SU-DHL-6 (cell line): Measurements from ENCODE around the gene ZC3H18.

ENCODE experiments used
- H2AFZ ChIP-seq: fragments of 200-600 bp; sonication (generic); 2 replicates; pipeline ENCODE4 v1.6.1; 2014; ENCODE audit warnings: low read depth, mild to moderate bottlenecking, moderate library complexity, mixed read lengths, antibody characterized with exemption, low read length; ENCODE audit not compliant: severe bottlenecking
- H3F3A ChIP-seq: fragments of 200-600 bp; shearing (Covaris generic); 2 replicates; pipeline ENCODE4 v1.6.0; 2016; ENCODE audit warnings: antibody characterized with exemption, mild to moderate bottlenecking; ENCODE audit not compliant: insufficient read depth
- H3K27ac ChIP-seq: fragments of 200-600 bp; sonication (generic); 2 replicates; pipeline ENCODE4 v1.5.1; 2016; ENCODE audit warnings: low read depth, mild to moderate bottlenecking, low read length, moderate library complexity, mixed read lengths
- H3K27me3 ChIP-seq: fragments of 200-600 bp; sonication (generic), shearing (Covaris generic); 2 replicates; pipeline ENCODE4 v1.6.0; 2014; ENCODE audit warnings: mild to moderate bottlenecking, low read length
- H3K36me3 ChIP-seq: fragments of 200-600 bp; sonication (generic); 2 replicates; pipeline ENCODE4 v1.6.1; 2014; ENCODE audit warnings: mild to moderate bottlenecking, low read length, mixed read lengths
- H3K4me2 ChIP-seq: fragments of 300-600, 200-600 bp; shearing (Covaris generic), sonication (generic); 2 replicates; pipeline ENCODE4 v1.6.0; 2014; ENCODE audit warnings: low read length, low read depth, mild to moderate bottlenecking; ENCODE audit not compliant: poor library complexity, severe bottlenecking
- H3K4me3 ChIP-seq: fragments of 200-600 bp; sonication (generic); 2 replicates; pipeline ENCODE4 v1.5.1; 2014; ENCODE audit warnings: antibody characterized with exemption, low read length, mild to moderate bottlenecking, mixed read lengths; ENCODE audit not compliant: insufficient read depth, poor library complexity, severe bottlenecking
- H3K79me2 ChIP-seq: fragments of 200-600 bp; sonication (generic); 2 replicates; pipeline ENCODE4 v1.6.1; 2014; ENCODE audit warnings: mild to moderate bottlenecking, low read length, moderate library complexity; ENCODE audit not compliant: insufficient read depth
- H3K9ac ChIP-seq: fragments of 200-600 bp; sonication (generic); 2 replicates; pipeline ENCODE4 v1.7.0; 2014; ENCODE audit warnings: mild to moderate bottlenecking, low read length
- H3K9me2 ChIP-seq: fragments of 200-600 bp; sonication (generic); replicated peaks from 2 replicates; pipeline ENCODE4 v1.6.1; 2014; ENCODE audit warnings: low read length; ENCODE audit not compliant: insufficient read depth
- H3K9me3 ChIP-seq: fragments of 200-600 bp; sonication (generic); 2 replicates; pipeline ENCODE4 v1.6.1; 2014; ENCODE audit warnings: low read length, mixed read lengths; ENCODE audit not compliant: insufficient read depth
- H4K20me1 ChIP-seq: fragments of 200-600 bp; sonication (generic); 2 replicates; pipeline ENCODE4 v1.6.1; 2014; ENCODE audit warnings: low read depth, mild to moderate bottlenecking, antibody characterized with exemption, low read length, moderate library complexity, mixed read lengths
- EZH2phosphoT487 ChIP-seq: fragments of 200-600 bp; sonication (generic), shearing (Covaris generic); conservative IDR thresholded peaks from 2 replicates; pipeline ENCODE4 v1.6.1; 2018; ENCODE audit warnings: mild to moderate bottlenecking, antibody characterized with exemption, low read length, moderate library complexity, mixed read lengths
- TF ChIP-seq, protein P1 (sequence below): fragments of 200-600 bp; sonication (generic); IDR thresholded peaks from one replicate; pipeline ENCODE4 v1.5.1; 2017; ENCODE audit warnings: antibody characterized with exemption, mild to moderate bottlenecking, low read length, moderate library complexity; ENCODE audit not compliant: insufficient read depth, poor library complexity, severe bottlenecking

The ZC3H18 gene

DNA sequence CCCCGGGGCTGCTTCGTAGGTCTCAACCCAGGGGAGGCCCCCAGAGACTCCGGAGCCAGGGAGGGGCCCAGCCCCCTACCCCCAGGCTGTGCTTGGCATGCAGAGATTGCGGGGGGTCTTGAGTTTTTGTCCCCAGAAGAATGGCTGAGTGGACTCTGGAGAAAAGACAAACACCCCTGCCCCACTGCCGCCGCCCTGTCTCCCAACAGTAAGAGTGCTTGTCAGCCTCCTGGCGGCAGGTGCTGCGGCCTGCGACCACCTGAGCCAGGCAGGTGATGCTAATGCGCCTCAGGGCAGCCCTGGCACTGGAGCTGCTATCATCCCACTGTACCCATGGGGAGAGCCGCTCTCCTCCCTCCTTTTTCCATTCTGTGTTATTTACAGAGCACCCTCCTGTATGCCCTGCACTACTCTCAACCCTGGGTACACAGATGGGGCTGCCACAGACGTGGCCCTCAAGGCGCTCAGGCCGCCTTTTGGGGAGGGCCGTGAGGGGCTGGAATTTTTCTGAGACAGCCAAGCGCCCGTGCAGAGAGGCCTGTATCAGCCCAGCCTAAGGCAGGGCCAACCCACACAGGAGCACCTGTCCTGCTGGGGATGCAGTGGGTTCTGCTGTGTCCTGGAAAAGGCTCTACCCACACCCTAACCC, 65.6 kb downstream of the ZC3H18 start:
- H3K27me3 ChIP-seq, result no peaks in the 10 kb centered on the region
- no peaks in the 10 kb centered on the region for H3K79me2 ChIP-seq
- no peak overlapping the region for H3K4me2 ChIP-seq
- H2AFZ ChIP-seq, result no peak overlapping the region
- H3K4me3 ChIP-seq, result no peak overlapping the region
- H3K36me3 ChIP-seq, result no peaks in the 10 kb centered on the region
- H3K9ac ChIP-seq, result no peak overlapping the region
- no peaks in the 10 kb centered on the region for H4K20me1 ChIP-seq
- peaks cover 14% of the 10 kb centered on the region; the same call in 1 of the 2 replicates for H3K9me3 ChIP-seq
- no peak overlapping the region for H3K27ac ChIP-seq
- no peaks in the 10 kb centered on the region for H3K9me2 ChIP-seq
- peaks cover 25% of the 10 kb centered on the region for H3F3A ChIP-seq
- no peak for TF ChIP-seq EZH2phosphoT487
- TF ChIP-seq, protein P1, sequence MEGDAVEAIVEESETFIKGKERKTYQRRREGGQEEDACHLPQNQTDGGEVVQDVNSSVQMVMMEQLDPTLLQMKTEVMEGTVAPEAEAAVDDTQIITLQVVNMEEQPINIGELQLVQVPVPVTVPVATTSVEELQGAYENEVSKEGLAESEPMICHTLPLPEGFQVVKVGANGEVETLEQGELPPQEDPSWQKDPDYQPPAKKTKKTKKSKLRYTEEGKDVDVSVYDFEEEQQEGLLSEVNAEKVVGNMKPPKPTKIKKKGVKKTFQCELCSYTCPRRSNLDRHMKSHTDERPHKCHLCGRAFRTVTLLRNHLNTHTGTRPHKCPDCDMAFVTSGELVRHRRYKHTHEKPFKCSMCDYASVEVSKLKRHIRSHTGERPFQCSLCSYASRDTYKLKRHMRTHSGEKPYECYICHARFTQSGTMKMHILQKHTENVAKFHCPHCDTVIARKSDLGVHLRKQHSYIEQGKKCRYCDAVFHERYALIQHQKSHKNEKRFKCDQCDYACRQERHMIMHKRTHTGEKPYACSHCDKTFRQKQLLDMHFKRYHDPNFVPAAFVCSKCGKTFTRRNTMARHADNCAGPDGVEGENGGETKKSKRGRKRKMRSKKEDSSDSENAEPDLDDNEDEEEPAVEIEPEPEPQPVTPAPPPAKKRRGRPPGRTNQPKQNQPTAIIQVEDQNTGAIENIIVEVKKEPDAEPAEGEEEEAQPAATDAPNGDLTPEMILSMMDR, result no peak

DNA sequence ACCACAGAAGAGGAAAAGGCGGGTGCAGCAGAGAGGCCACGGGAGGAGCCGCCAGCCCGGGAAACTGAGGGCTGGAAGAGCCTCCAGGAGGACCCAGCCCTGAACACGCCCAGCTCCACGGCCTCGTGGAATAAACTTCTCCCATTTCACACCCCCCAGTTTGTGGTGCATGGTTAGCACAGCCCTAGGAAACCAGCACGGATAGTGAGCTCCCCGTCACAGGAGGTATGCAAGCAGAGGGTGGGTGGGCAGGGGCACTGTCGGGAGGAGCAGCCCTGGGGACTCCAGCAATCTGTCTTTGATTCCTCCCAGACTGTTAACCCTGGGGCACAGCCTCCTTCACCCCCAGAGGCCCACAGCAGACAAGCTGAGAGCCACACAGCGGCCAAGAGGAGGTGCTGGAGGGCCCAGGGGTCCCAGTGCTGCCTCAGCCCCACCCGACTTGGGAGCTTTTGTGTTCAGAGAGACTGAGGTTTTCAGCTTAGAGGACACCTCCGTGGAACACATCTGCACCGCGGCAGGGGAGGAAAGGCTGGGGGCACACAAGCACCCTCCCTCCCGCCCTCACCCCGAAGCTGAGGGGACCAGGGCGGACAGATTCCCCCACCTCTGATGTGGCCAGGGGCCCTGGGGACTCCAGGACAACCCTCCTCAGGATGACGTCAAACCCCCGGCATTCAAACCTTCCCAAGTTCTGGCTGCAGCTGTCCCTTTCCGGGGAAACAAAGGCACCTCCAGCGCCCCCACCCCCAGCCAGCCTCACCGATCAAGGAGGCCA, 66.5 kb downstream of the ZC3H18 start:
- H3K79me2 ChIP-seq, result no peaks in the 10 kb centered on the region
- peaks cover 14% of the 10 kb centered on the region; the same call in 1 of the 2 replicates for H3K9me3 ChIP-seq

DNA sequence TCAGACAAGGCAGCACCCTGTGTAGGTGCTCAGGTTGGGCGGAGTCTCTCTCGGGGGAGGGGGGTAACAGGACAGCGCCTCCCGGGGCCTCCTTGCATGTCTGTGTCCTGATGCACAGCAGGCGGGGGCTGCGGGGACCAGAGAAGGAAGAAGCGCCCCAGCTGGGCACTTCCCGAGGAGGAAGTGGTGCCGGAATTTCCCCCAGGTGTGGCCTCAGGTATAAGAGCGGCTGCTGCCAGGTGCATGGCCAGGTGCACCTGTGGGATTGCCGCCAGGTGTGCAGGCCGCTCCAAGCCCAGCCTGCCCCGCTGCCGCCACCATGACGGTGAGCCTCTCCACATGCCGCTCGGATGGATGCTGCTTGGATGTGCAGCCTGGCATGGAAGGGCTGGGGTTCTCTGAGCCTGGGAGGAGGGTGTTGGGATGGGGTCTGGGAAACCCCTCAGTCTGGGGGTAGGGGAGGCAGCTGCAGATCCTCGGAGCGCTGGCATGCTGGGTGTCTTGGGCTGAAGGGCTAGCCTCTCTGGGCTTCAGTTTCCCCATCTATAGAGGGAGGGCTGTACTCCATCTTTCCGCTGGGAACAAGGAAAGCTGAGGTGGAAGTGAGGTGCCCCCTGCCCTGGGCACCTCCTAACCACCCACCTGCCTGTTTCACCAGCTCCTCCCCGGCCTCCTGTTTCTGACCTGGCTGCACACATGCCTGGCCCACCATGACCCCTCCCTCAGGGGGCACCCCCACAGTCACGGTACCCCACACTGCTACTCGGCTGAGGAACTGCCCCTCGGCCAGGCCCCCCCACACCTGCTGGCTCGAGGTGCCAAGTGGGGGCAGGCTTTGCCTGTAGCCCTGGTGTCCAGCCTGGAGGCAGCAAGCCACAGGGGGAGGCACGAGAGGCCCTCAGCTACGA, 68.4 kb downstream of the ZC3H18 start, which contains the start of gene IL17C:
Gene IL17C (plus strand): TSS at position 250 of the 908 bp plus-strand sequence. CDS start 70 bp downstream, at position 320.
- Histone ChIP-seq H4K20me1 (no peaks in the 10 kb centered on the region), H3K4me2 (no peak within 1 kb of the TSS), H3K79me2 (no peaks in the 10 kb centered on the region), H3F3A (peaks cover 19% of the 10 kb centered on the region), H3K4me3 (no peak within 1 kb of the TSS), H3K36me3 (no peaks in the 10 kb centered on the region), H3K9me2 (no peaks in the 10 kb centered on the region), H3K27ac (no peak within 1 kb of the TSS), H3K9me3 (peaks cover 14% of the 10 kb centered on the region; the same call in 1 of the 2 replicates), H3K27me3 (no peaks in the 10 kb centered on the region), H2AFZ (no peak within 1 kb of the TSS), H3K9ac (no peak within 1 kb of the TSS)
- TF ChIP-seq, protein P1, result no peak
- no peak for TF ChIP-seq EZH2phosphoT487

More for the DNA sequence above, 66.5 kb downstream of the ZC3H18 start:
- TF ChIP-seq, protein P1, result no peak
- TF ChIP-seq EZH2phosphoT487, result no peak
- no peak overlapping the region for H2AFZ ChIP-seq
- no peaks in the 10 kb centered on the region for H4K20me1 ChIP-seq
- H3K27me3 ChIP-seq, result no peaks in the 10 kb centered on the region
- no peaks in the 10 kb centered on the region for H3K36me3 ChIP-seq
- H3K27ac ChIP-seq, result no peak overlapping the region
- H3K4me3 ChIP-seq, result no peak overlapping the region
- H3K9ac ChIP-seq, result no peak overlapping the region
- no peak overlapping the region for H3K4me2 ChIP-seq
- H3F3A ChIP-seq, result peaks cover 25% of the 10 kb centered on the region
- no peaks in the 10 kb centered on the region for H3K9me2 ChIP-seq
